ENCODE results near the gene AVEN. TPM values are rescaled to one million over a fixed set of nuclear protein-coding genes. Genes with fewer than 3 reads are reported as not detected.

AVEN gene, protein sequence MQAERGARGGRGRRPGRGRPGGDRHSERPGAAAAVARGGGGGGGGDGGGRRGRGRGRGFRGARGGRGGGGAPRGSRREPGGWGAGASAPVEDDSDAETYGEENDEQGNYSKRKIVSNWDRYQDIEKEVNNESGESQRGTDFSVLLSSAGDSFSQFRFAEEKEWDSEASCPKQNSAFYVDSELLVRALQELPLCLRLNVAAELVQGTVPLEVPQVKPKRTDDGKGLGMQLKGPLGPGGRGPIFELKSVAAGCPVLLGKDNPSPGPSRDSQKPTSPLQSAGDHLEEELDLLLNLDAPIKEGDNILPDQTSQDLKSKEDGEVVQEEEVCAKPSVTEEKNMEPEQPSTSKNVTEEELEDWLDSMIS
- 17.3 TPM for total RNA-seq

DNA sequence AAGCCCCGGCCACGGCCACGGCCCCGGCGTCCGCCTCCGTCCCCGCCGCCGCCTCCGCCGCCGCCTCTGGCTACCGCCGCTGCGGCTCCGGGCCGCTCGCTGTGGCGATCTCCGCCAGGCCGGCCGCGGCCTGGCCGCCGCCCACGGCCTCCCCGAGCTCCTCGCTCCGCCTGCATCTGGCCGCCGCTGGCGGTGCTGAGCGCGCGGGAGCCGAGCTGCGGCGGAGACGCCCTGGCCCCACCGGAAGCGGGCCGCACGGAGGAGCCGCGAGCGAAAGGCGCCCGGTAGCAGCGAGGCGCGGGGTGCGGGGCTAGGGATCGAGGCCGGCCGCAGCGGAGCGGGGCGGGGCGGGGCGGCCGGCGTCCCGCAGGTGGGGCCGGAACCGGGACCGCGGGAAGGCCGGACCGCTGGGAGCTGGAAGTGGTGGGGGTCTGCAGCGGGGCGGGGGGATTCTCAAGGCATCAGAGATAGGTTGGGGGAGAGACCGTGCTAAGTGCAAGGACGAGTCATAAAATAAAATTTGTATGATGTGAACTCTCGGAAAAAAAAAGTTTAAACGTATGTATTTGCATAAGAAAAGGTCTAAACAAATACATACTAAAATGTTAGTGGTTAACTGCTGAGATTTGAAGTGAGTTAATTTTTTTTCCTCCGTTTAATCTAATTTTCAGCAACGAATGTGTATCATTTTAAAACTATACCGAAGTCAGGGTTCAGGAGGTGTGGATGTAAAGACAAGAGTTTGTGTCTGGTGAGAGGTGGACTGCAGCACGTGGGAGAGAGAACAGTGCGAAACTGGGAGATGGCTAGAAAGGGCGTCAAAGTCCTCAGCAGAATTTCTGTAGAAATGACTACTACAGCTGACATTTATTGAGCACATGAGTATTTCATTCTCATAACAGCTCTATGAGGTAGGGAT, at the start of gene AVEN:
Gene AVEN, minus strand, starts transcription at position 334 of the 919 bp plus-strand sequence. Its CDS starts 158 bp downstream, at position 176.
- Histone ChIP-seq H3K27me3 (no peaks in the 10 kb centered on the region), H3K4me3 (peak within 1 kb of the TSS; percentile 65 to 84), H3K4me1 (peaks cover 5% of the 10 kb centered on the region in 2 donors), H3K9me3 (no peaks in the 10 kb centered on the region), H3K27ac (peak within 1 kb of the TSS; percentile 89 to 93), H3K36me3 (no peaks in the 10 kb centered on the region)
- intact Hi-C loops (cut with DNase I), result loop anchor here (1.0 to 2.0 kb wide), 2 partner anchors 17 to 62 kb away; partner anchors contain the start of gene EMC7
- DNase-seq (ENCODE audit: low spot score in 2 of 2), result peak in 1 of 2 donors; percentile 72
- TF ChIP-seq, protein P1, sequence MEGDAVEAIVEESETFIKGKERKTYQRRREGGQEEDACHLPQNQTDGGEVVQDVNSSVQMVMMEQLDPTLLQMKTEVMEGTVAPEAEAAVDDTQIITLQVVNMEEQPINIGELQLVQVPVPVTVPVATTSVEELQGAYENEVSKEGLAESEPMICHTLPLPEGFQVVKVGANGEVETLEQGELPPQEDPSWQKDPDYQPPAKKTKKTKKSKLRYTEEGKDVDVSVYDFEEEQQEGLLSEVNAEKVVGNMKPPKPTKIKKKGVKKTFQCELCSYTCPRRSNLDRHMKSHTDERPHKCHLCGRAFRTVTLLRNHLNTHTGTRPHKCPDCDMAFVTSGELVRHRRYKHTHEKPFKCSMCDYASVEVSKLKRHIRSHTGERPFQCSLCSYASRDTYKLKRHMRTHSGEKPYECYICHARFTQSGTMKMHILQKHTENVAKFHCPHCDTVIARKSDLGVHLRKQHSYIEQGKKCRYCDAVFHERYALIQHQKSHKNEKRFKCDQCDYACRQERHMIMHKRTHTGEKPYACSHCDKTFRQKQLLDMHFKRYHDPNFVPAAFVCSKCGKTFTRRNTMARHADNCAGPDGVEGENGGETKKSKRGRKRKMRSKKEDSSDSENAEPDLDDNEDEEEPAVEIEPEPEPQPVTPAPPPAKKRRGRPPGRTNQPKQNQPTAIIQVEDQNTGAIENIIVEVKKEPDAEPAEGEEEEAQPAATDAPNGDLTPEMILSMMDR (IDR thresholded peaks at IDR 0.05), result no peak

DNA sequence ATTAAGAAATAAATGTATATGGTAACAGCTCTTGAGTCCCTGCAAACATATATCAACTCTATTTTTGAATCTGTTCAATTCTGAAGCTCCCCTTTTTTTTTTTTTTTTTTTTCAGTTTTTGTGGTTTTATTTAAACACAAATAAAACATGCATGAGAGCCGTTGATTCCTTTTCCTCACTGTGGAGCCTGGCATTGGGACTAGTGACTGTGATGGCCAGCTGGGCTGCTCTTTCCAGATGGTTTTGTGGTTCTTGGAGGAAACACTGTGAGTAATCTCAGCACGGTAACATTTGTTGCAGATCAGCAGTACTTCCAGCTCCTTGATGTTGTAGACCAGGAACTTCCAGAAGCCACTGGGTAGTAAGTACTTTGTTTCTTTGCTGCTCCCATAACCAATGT, 46.7 kb upstream of the AVEN start:
- TF ChIP-seq, protein P1 (IDR thresholded peaks at IDR 0.05), result no peak
- intact Hi-C loops (cut with DNase I), result no loop called here

DNA sequence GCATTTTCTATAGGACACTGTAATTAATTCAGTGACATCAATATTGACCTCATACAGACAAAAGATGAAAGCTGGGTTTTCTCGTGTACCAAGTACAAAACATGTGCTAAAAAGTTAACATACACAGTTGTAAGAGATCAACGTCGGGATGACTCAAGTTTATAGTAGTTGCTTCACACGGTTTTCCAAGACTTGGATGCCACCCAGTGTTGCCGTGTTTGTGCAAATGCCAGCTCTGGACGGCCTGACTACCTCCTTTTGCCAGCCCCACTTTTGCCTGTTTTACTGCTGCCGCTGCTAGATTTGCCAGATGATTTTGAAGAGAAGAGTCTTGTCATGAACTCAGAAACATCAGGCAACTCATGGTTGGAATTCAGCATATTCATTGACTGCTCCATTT, 45.1 kb upstream of the AVEN start:
- TF ChIP-seq, protein P1 (IDR thresholded peaks at IDR 0.05), result no peak
- Histone ChIP-seq H3K4me1 (no peaks in the 10 kb centered on the region), H3K9me3 (no peaks in the 10 kb centered on the region), H3K27ac (no peak overlapping the region), H3K27me3 (no peaks in the 10 kb centered on the region), H3K4me3 (no peak overlapping the region), H3K36me3 (peaks cover 8 to 38% of the 10 kb centered on the region in 2 donors)
- intact Hi-C loops (cut with DNase I), result no loop called here
- DNase-seq (ENCODE audit: low spot score in 2 of 2), result no peak

More for the DNA sequence above, 46.7 kb upstream of the AVEN start:
- Histone ChIP-seq H3K36me3 (peaks cover 8 to 49% of the 10 kb centered on the region in 2 donors), H3K9me3 (no peaks in the 10 kb centered on the region), H3K4me1 (no peaks in the 10 kb centered on the region), H3K4me3 (no peak overlapping the region), H3K27ac (no peak overlapping the region), H3K27me3 (no peaks in the 10 kb centered on the region)
- DNase-seq (ENCODE audit: low spot score in 2 of 2), result no peak

DNA sequence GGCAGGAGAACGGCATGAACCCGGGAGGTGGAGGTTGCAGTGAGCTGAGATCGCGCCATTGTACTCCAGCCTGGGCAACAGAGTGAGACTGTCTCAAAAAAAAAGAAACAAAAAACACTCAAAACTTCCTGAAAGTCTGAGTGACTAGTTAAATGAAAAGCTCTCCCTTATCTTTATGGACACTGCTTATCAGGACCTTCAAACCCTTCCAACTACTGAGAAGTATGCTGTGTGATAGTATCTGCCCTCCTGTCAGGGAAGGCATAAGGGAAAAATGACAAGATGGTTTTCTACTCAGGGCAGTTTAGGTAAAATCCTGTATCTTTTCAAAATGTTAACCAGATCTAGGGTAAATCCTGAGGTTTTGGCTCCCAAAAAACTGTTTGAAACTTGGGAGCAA, 40.9 kb upstream of the AVEN start:
- Histone ChIP-seq H3K27ac (no peak overlapping the region), H3K4me1 (no peaks in the 10 kb centered on the region), H3K9me3 (no peaks in the 10 kb centered on the region), H3K36me3 (peaks cover 0 to 7% of the 10 kb centered on the region in 2 donors), H3K27me3 (no peaks in the 10 kb centered on the region), H3K4me3 (no peak overlapping the region)
- intact Hi-C loops (cut with DNase I), result no loop called here
- DNase-seq (ENCODE audit: low spot score in 2 of 2), result no peak
- TF ChIP-seq, protein P1 (IDR thresholded peaks at IDR 0.05), result no peak

DNA sequence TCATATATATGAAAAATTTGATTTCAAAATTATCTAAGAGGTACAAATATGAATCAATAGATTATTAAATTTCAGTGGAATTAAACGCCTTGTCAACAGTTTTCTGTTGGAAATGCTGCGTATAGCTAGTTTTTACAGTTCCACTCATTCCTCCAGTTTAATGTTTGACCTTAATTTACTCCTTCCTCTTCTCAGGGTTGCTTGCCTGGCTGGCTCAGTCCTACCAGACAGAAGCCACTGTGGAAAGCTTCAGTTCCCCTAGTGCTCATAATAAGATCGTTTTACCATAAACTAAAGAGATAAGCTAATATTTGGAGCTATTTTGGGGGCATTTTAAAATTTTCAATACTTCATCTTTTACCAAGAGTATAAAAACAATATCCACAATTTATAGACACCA, 39.9 kb upstream of the AVEN start:
- H3K27me3 ChIP-seq, result no peaks in the 10 kb centered on the region
- H3K4me1 ChIP-seq, result no peaks in the 10 kb centered on the region
- intact Hi-C loops (cut with DNase I), result no loop called here

More for the DNA sequence above, 39.9 kb upstream of the AVEN start:
- H3K27ac ChIP-seq, result no peak overlapping the region
- H3K9me3 ChIP-seq, result no peaks in the 10 kb centered on the region
- peaks cover 0 to 5% of the 10 kb centered on the region in 2 donors for H3K36me3 ChIP-seq
- TF ChIP-seq, protein P1 (IDR thresholded peaks at IDR 0.05), result no peak
- DNase-seq (ENCODE audit: low spot score in 2 of 2), result no peak
- H3K4me3 ChIP-seq, result no peak overlapping the region
